ENCODE data around the gene RNF166. TPM values are rescaled to one million over a fixed set of nuclear protein-coding genes. Genes with fewer than 3 reads are reported as not detected.

RNF166 gene
- total RNA-seq, 1 donor from 2014 or later: 9.7 TPM

DNA sequence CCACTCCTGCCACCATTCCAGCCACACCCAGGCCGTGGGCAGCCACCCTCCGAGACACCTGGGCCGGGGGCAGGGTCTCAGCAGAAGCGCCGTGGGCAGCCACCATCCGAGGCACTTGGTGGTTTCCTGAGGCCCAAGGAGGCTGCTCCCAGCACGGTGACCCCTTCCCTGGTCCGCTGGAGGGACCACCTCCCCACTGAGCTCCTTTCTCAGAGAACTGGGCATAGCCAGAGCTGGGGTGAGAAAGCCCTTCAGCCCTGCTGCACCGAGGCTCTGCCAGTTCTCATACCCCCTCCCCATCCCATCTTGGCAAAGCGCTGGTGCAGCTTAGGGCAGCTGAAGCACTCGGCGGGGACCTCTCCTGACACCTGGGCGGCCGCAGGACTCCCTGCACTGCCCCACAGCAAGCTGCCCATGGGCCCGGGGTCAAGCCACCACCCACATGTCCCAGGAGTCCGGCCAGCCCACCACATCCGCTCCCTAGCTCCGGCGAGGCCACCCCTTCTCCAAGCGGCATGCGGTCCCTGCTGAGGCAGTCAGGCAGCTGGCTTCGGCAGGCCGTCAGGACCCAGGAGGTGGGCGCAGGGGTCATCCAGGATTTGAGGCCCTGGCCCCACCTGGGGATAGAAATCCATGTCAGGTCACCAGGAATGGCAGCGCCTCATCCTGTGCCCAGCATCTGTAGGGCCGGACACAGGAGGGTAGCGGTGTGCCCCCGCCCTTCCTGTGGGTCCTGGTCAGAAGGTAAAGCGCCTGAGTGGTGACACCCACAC lies 54.0 kb downstream of the RNF166 start:
- DNase-seq: no peak

DNA sequence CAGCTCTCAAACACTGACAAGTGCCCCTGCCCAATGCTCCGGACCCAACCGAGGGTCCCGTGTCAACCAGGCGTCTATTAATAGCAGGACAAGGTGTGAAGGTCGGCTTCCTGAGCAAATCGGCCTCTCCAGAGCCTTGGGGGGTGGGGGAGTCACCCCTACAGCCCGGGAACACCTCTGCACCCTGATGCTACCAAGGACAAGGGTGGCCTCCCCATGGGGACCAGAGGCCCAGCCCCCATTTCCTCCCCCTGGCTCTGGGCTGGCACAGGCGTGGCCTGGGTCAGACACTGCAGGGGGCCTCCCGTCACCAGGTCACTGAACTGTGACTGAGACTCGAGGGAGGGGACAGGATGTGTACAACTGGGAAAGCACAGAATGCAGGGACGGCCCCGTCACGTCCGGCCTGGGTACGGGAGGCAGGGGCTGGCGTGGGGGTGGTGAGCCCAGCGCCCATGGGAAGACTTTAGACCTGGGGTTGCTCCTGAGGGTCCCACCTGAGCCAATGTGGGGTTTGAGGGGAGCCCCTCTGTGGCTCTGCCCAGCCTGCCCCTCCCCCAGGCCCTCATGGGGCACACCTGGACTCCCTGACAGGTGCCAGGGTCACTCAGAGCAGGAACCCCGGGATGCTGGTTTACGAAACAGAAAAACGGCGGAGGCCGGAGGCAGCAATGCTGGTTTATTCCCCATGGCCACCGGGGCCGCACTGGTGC lies 54.8 kb downstream of the RNF166 start:
- no peak for DNase-seq

DNA sequence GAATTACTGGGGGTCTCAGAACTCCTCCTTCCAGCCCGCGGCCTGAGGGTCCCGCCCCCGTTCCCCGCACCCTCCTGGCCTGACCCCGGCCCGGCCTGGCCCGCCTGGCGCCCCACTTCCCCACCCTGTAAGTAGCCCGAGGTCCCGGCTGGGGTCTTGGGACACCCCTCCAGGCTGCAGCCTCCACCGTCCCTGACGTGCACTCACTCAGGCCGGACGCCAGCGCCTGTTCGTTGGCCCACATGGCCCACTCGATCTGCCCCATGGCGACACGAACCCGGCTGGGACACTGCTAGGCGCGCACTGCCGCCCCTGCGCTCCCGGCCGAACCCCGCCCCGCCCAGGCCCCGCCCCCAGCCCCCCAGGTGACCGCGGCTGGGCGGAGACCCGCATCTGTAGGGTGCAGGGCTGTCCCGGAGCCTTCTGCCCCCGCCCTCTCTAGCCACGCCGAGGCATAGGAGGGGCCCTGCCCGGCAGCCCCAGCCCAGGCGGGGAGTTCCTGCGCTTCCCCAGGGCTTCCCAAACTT lies 55.4 kb downstream of the RNF166 start, which contains the start of gene CYBA:
Gene CYBA, minus strand, starts transcription at position 305 of the 527 bp plus-strand sequence. Its CDS starts 40 bp downstream, at position 265.
- DNase-seq: no peak

DNA sequence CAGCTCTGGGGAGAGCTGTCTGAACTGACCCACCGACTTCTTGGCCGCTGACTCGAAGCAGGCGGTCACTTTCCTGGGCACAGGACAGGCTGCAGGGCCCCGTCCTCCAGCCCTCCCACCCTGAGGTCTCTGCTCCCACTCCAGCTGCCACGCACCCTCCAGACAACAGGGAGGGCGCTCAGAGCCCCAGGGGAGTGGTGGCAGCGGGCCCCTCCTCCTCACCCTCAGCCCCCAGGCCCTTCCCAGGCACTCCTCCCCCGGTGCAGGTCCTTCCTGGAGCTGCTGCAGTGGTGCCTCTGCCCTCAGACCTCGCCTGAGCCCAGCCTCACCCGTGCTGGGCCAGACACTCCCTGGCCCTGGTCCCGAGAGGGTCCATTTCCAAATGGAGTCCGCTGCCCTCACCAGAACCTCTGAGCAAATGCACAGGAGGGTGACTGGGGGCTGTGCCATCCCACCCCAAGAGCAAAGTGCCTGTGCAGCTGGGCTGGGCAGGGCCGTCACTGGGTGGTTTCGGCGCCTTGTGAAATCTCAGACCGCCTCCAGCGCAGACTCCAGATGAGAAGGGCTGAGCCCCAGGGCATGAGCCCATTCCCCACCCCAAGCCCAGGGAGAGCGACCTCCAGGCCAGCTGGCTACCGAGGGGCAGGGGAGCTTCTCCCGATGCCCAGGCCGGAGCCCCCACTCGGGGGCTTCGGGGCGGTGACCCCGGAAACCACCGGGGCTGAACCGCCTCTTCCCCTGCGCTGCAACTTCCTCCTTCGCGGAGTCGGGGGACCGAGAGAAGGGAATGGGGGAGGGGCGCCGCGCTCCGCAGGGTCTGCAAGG lies 56.1 kb downstream of the RNF166 start:
- no peak for DNase-seq

DNA sequence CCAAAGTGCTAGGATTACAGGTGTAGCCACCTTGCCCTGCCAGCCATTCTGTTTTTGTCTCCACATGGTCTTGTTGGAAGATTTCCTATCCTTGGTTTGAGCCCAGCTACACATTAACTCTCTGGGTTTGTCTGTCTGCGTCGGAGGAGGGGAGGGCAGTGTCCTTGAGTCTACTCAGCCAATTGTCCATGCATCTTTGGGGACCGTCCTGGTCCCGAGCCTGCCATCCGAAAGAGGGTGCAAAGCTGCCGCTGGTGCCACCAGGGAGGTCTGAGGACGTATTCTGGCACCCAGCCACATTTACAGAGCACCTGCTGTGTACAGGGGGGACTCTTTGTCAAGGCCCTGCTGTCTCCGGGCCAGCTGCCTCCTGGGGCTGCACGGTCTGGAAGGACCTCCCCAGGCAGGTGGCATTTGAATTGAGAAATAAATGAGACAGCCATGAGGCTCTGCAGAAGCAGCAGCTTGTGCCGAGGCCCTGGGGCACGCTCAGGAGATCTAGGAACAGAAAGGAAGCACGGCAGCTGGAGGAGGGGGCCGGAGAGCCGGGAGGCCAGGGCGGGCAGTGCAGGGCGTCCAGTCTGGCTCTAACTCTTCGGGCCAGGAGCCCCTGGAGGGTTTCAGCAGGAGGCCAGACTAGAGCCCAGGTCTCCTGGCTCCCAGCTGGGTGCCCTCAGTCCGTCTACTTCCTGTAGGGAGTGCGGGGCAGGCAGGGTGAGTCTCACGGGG lies 56.8 kb downstream of the RNF166 start:
- no peak for DNase-seq

DNA sequence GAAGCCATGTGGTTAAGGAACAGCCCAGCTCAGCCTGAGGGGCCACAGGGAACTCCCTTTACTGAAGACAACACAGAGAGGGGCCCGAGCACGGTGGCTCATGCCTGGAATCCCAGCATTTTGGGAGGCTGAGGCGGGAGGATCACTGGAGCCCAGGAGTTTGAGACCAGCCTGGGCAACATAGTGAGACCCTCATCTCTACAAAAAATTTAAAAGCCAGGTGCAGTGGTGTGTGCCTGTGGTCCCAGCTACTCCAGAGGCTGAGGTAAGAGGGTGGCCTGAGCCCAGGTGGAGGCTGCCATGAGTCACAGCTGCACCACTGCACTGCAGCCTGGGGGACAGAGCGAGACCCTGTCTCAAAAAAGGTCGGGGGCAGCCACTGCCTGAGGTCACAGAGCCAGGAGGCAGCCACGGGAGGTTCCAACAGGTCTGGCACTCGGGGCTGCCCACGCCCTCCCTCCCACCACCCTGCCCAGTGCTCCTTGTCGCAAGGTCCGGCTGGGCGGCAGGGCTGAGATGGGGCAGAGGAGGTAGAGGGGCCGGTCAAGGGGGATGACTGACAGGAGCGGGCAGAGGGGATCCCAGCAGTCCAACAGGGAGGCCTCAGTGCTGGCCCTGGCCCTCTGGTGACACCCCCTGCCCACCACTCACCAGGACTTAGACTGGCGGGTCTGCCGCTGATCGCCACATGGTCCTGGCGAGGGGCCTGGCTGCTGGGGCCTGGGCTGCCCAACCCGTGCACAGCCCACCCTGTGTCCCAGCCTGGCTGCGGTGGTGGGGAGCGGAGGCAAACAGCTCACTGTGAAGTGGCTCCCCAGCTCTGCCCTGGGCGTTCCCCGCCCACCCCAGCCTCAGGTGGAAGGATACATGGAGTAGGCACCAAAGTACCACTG lies 58.8 kb downstream of the RNF166 start:
- no peak for DNase-seq

Other genes with a start within 250 kb of the RNF166 start
- 13.6 TPM for gene ZC3H18, start 136.0 kb downstream of the RNF166 start, total RNA-seq
- 0.39 TPM for gene IL17C, start 67.8 kb downstream of the RNF166 start, total RNA-seq
- 77.4 TPM for gene CYBA, start 55.4 kb downstream of the RNF166 start, total RNA-seq
- gene MVD, start 43.3 kb downstream of the RNF166 start, total RNA-seq: 39.9 TPM
- gene SNAI3, start 19.9 kb downstream of the RNF166 start, total RNA-seq: 0.79 TPM
- gene CTU2, start 95 bp upstream of the RNF166 start, total RNA-seq: 5.5 TPM
- gene PIEZO1, start 78.8 kb upstream of the RNF166 start, total RNA-seq: 84.4 TPM
- 7.9 TPM for gene CDT1, start 97.4 kb upstream of the RNF166 start, total RNA-seq
- 31.4 TPM for gene APRT, start 105.5 kb upstream of the RNF166 start, total RNA-seq
- gene GALNS, start 150.5 kb upstream of the RNF166 start, total RNA-seq: 18.1 TPM
- gene TRAPPC2L, start 150.7 kb upstream of the RNF166 start, total RNA-seq: 18.5 TPM
- gene PABPN1L, start 160.3 kb upstream of the RNF166 start, total RNA-seq: not detected